CD4-positive, alpha-beta T cell treated with Interleukin-12 subunit alpha and Interleukin-12 subunit beta, for 1 hour (primary cell): ENCODE results near the gene RAD50.

Source experiments
- DNase-seq: peaks from one replicate; pipeline ENCODE4 v3.0.0-alpha.2; 2020

Gene RAD50

GRCh38 chr5:132677682-132678400 is 121.1 kb downstream of the RAD50 start:
- no peak for DNase-seq

DNA sequence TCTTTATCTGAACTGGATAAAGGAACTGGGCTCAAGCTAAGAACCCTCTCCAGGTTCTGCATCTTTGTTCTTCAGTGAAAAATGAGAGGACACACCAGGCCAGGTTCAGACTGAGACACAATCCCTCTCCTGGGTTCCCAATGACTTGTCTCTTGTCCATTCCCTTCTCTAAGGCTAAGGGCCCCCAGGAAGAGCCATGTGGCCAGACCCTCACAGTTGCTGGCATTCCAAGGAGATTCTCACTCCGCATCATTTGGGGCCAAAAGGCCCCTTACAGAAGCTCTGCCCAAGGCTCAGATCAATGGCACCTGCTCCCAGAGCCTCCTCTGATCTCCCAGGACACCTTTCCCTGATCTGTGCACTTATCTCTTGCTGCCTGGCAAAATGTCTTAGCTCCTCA is 122.0 kb downstream of the RAD50 start:
- DNase-seq = no peak

GRCh38 chr5:132679166-132679565 is 122.4 kb downstream of the RAD50 start:
- no peak for DNase-seq

GRCh38 chr5:132679717-132680380 is 123.1 kb downstream of the RAD50 start:
- no peak for DNase-seq

- DNase-seq = no peak
Observed at GRCh38 chr5:132680780-132681475, 124.2 kb downstream of the RAD50 start.

DNA sequence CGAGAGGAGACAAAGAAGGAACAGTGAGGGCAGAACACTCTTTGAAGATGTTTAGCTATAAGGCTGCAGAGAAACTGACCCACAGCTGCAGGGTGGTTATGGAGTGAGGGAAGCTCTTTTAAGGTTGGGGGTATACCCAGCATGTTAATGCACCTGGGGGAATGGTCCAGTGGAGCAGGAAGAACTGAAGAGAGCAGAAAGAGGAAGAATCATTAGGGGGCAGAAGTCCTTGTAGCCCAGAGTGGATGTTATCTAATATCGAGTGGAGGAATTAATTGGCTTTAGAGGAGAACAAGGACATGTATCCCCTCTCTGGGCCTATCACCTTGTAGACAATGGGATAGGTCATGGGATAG is 124.7 kb downstream of the RAD50 start:
- DNase-seq = no peak

- no peak for DNase-seq
Observed at GRCh38 chr5:132681983-132682382, 125.2 kb downstream of the RAD50 start.

GRCh38 chr5:132684491-132684890 is 127.7 kb downstream of the RAD50 start:
- no peak for DNase-seq

DNA sequence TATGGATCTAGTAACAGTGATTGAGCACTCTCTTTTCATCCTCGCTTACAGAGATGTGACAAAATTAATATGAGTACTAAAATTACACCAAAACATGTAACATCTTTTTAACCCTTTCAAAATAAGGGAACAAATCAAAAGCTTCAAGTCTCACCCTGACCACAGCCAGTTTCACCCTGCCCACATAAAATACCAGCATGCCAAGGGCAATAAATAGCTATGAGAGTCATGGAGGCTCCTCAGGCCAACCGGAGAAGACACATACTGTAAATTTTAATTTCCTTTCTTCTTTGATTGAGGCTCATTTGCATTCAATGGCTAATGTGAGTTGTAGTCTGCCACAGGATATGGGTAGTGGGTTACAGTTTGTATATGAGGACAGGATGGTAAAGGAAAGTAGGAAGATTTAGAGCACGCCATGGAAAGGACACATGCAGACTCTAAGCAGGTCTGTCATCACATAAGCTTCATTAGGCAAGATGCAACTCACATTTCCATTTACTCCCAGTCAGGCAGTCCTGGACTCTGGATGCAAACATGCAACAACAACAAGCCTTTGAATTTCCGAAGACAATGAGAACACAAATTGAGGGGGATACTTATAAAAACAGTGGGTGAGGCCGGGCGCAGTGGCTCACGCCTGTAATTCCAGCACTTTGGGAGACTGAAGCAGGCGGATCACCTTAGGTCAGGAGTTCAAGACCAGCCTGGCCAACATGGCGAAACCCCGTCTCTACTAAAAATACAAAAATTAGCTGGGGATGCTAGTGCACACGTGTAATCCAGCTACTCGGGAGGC is 128.3 kb downstream of the RAD50 start:
- no peak for DNase-seq

DNA sequence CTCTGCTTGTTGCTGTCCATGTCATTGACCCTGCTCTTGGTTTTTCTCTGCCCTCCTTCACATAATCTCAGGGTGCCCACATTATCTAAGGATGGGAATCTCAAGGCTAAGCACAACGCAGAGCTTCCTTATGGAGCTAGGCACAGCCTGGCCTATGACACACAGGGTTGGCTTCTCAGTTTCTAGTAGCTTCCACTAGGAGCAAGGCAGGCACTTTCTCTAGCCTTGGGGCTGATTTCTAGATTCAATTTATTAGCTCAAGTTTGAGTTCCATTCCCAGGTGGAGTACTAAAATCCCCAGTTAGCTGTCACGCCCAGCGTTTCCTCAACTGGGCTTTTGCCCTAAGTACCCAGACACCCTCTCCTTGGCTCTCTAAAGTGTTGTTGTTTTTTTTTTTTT is 129.4 kb downstream of the RAD50 start:
- no peak for DNase-seq

DNA sequence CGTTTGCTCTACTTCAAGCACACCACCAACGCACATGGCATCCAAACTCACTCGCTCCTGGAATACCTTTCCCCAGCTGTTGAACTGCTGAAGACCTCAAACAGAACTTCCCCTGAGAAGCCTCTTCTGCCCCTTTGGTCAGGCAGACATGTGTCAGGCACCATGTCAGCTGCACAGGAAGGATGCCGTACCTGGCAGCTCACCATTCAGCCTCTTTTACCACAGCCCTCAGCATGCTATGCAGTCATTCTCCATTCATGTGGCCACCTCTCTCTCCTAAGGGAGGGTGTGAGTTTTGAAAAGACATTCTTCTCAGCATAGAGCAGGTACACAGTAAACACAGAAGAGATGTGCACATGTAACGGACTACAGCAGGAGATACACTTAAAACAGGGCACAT is 131.2 kb downstream of the RAD50 start:
- DNase-seq = peak; percentile 29

- DNase-seq = peak; percentile 45
Observed at GRCh38 chr5:132688536-132689339, 132.0 kb downstream of the RAD50 start.

- DNase-seq = no peak
Observed at GRCh38 chr5:132689513-132689912, 132.7 kb downstream of the RAD50 start.

- DNase-seq = no peak
Observed at GRCh38 chr5:132690156-132690555, 133.4 kb downstream of the RAD50 start.

DNA sequence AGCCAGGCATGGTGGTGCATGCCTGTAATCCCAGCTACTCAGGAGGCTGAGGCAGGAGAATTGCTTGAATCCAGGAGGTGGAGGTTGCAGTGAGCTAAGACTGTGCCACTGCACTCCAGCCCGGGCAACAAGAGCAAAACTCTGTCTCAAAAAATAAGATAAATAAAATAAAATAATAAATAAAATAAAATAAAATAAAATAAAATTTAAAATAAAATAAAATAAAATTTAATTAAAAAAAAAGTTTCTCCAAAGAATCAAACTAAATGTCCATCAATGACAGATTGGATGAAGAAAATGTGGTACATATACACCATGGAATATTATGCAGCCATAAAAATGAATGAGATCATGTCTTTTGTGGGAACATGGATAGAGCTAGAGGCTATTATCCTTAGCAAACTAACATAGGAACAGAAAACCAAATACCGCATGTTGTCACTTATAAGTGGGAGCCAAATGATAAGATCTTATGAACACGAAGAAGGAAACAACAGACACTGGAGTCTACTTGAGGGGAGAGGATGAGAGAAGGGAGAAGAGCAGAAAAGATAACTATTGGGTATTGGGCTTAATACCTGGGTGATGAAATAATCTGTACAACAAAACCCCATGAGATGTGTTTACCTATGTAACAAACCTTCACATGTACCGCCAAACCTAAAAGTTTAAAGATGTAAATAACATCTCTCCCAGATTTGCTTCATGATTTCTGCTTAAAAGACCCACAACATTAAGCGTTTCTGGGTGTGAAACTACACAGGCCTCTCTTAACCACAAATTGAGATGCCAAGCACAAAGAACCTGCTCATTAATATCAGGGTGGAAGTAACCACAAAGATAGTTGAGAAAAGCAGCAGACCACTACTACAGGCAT is 135.2 kb downstream of the RAD50 start:
- DNase-seq = peak; percentile 25

GRCh38 chr5:132692632-132692967 is 135.8 kb downstream of the RAD50 start:
- DNase-seq = no peak
